Measurements from ENCODE around the gene SMIM10.

SMIM10 gene

GRCh38 chrX:134998246-134998645 lies 7.5 kb downstream of the SMIM10 start:
- no peak for TF ChIP-seq CTCF (IDR thresholded peaks at IDR 0.05; ENCODE audit: extremely low read depth, missing control alignments)
- DNase-seq (ENCODE audit: low spot score) = no peak

GRCh38 chrX:134999469-134999868 lies 8.7 kb downstream of the SMIM10 start:
- TF ChIP-seq CTCF (IDR thresholded peaks at IDR 0.05; ENCODE audit: extremely low read depth, missing control alignments) = no peak
- peak; percentile 22 for DNase-seq (ENCODE audit: low spot score)

GRCh38 chrX:135000516-135000915 lies 9.7 kb downstream of the SMIM10 start:
- DNase-seq (ENCODE audit: low spot score) = no peak
- no peak for TF ChIP-seq CTCF (IDR thresholded peaks at IDR 0.05; ENCODE audit: extremely low read depth, missing control alignments)

GRCh38 chrX:135003876-135004623 lies 13.3 kb downstream of the SMIM10 start:
- DNase-seq (ENCODE audit: low spot score) = peak; percentile 86
- TF ChIP-seq CTCF (IDR thresholded peaks at IDR 0.05; ENCODE audit: extremely low read depth, missing control alignments) = no peak

GRCh38 chrX:135006187-135006586 lies 15.4 kb downstream of the SMIM10 start:
- TF ChIP-seq CTCF (IDR thresholded peaks at IDR 0.05; ENCODE audit: extremely low read depth, missing control alignments) = no peak
- DNase-seq (ENCODE audit: low spot score) = no peak

- no peak for DNase-seq (ENCODE audit: low spot score)
- TF ChIP-seq CTCF (IDR thresholded peaks at IDR 0.05; ENCODE audit: extremely low read depth, missing control alignments) = no peak
These were observed 18.3 kb downstream of the SMIM10 start for GRCh38 chrX:135009057-135009610.

- DNase-seq (ENCODE audit: low spot score) = no peak
- TF ChIP-seq CTCF (IDR thresholded peaks at IDR 0.05; ENCODE audit: extremely low read depth, missing control alignments) = no peak
These were observed 19.0 kb downstream of the SMIM10 start for GRCh38 chrX:135009838-135010237.

Measured in GM20000 (cell line).